HEK293 (cell line): ENCODE data around the gene SEMA3F.

ENCODE experiments used
- CTCF ChIA-PET: fragments of 350-600 bp; formaldehyde crosslinking; extraction: SDS; loops from one replicate; lab custom pipeline; 2021; ENCODE audit warnings: antibody characterized with exemption; lab: Yijun Ruan, JAX
- POLR2A ChIA-PET: fragments of 300-600 bp; formaldehyde crosslinking; extraction: SDS; loops from one replicate; lab custom pipeline; 2020; ENCODE audit warnings: antibody characterized with exemption, inconsistent platforms; lab: Yijun Ruan, JAX
- H3K27ac ChIP-seq: fragments of 200-500 bp; sonication (Bioruptor generic); 2 replicates; pipeline ENCODE4 v1.5.1; 2014; ENCODE audit warnings: low read depth, low read length, control low read depth, inconsistent platforms; ENCODE audit errors: extremely low read depth
- H3K36me3 ChIP-seq, 2 experiments: fragments of 200-500 bp in 1 of 2; sonication (Bioruptor generic) in 1 of 2; 1 replicate in 1 of 2; 2 replicates in 1 of 2; pipeline ENCODE4 v1.5.1; 2014 to 2017; ENCODE audit warnings: inconsistent platforms in 2 of 2, low read length in 2 of 2; ENCODE audit not compliant: control insufficient read depth in 2 of 2, insufficient read depth in 1 of 2
- H3K4me1 ChIP-seq: fragments of 200-500 bp; sonication (Bioruptor generic); 2 replicates; pipeline ENCODE4 v1.5.1; 2014; ENCODE audit warnings: mild to moderate bottlenecking, low read length, inconsistent platforms; ENCODE audit not compliant: control insufficient read depth, insufficient read depth
- H3K4me3 ChIP-seq: 2 replicates; pipeline ENCODE4 v1.5.1; 2011; ENCODE audit warnings: low read depth, mild to moderate bottlenecking, control low read depth, low read length, moderate library complexity
- H3K9me3 ChIP-seq: fragments of 200-500 bp; sonication (Bioruptor generic); 2 replicates; pipeline ENCODE4 v1.5.1; 2014; ENCODE audit warnings: low read depth, low read length, inconsistent platforms; ENCODE audit not compliant: control insufficient read depth, insufficient read depth
- GLIS1 ChIP-seq: fragments of 450-650 bp; formaldehyde crosslinking; IDR thresholded peaks from 2 replicates; pipeline ENCODE4 v1.5.1; 2016; ENCODE audit warnings: missing biosample characterization, missing genetic modification characterization
- GLIS2 ChIP-seq: fragments of 450-650 bp; formaldehyde crosslinking; IDR thresholded peaks from 2 replicates; pipeline ENCODE4 v1.5.1; 2016; ENCODE audit warnings: missing biosample characterization, missing genetic modification characterization
- MEIS1 ChIP-seq: sonication (generic); formaldehyde crosslinking; IDR thresholded peaks from 2 replicates; pipeline ENCODE4 v1.8.1; 2022; ENCODE audit warnings: missing genetic modification reagents, mild to moderate bottlenecking, borderline replicate concordance
- PRDM1 ChIP-seq: fragments of 450-650 bp; formaldehyde crosslinking; IDR thresholded peaks from 2 replicates; pipeline ENCODE4; 2016; ENCODE audit warnings: missing biosample characterization, missing genetic modification characterization
- PRDM10 ChIP-seq: fragments of 450-650 bp; formaldehyde crosslinking; IDR thresholded peaks from 2 replicates; pipeline ENCODE4 v1.5.1; 2016; ENCODE audit warnings: missing biosample characterization, missing genetic modification characterization
- SETDB1 ChIP-seq: IDR thresholded peaks from one replicate; pipeline ENCODE4 v1.6.1; 2017; ENCODE audit warnings: mild to moderate bottlenecking, low read length, moderate library complexity, mixed read lengths; ENCODE audit not compliant: insufficient read length
- SP2 ChIP-seq: fragments of 450-650 bp; formaldehyde crosslinking; IDR thresholded peaks from 2 replicates; pipeline ENCODE4 v1.5.1; 2016; ENCODE audit warnings: missing biosample characterization, missing genetic modification characterization
- SP7 ChIP-seq: fragments of 450-650 bp; formaldehyde crosslinking; IDR thresholded peaks from 2 replicates; pipeline ENCODE4 v1.5.1; 2016; ENCODE audit warnings: missing biosample characterization, missing genetic modification characterization
- WT1 ChIP-seq: fragments of 450-650 bp; formaldehyde crosslinking; IDR thresholded peaks from 2 replicates; pipeline ENCODE4 v1.5.1; 2016; ENCODE audit warnings: missing biosample characterization, missing genetic modification characterization
- ZNF133 ChIP-seq: fragments of 450-650 bp; formaldehyde crosslinking; IDR thresholded peaks from 2 replicates; pipeline ENCODE4 v1.5.1; 2016; ENCODE audit warnings: missing biosample characterization, missing genetic modification characterization
- ZNF155 ChIP-seq: fragments of 450-650 bp; formaldehyde crosslinking; IDR thresholded peaks from 2 replicates; pipeline ENCODE4 v1.5.1; 2016; ENCODE audit warnings: missing biosample characterization, missing genetic modification characterization
- ZNF18 ChIP-seq: fragments of 450-650 bp; formaldehyde crosslinking; IDR thresholded peaks from 2 replicates; pipeline ENCODE4 v1.5.1; 2016; ENCODE audit warnings: missing biosample characterization, missing genetic modification characterization
- ZNF248 ChIP-seq: fragments of 450-650 bp; formaldehyde crosslinking; IDR thresholded peaks from 2 replicates; pipeline ENCODE4 v1.5.1; 2017; ENCODE audit warnings: missing biosample characterization, missing genetic modification characterization
- ZNF514 ChIP-seq: fragments of 450-650 bp; formaldehyde crosslinking; IDR thresholded peaks from 2 replicates; pipeline ENCODE4 v1.5.1; 2016; ENCODE audit warnings: missing biosample characterization, missing genetic modification characterization
- ZNF558 ChIP-seq: fragments of 450-650 bp; formaldehyde crosslinking; IDR thresholded peaks from 2 replicates; pipeline ENCODE4 v1.5.1; 2016; ENCODE audit warnings: missing biosample characterization, missing genetic modification characterization
- ZNF561 ChIP-seq: fragments of 450-650 bp; IDR thresholded peaks from 2 replicates; pipeline ENCODE4 v1.5.1; 2018; ENCODE audit warnings: missing biosample characterization, missing genetic modification characterization, borderline replicate concordance
- ZNF585B ChIP-seq: fragments of 450-650 bp; formaldehyde crosslinking; IDR thresholded peaks from 2 replicates; pipeline ENCODE4 v1.5.1; 2016; ENCODE audit warnings: missing biosample characterization, missing genetic modification characterization
- ZNF629 ChIP-seq: fragments of 450-650 bp; formaldehyde crosslinking; IDR thresholded peaks from 2 replicates; pipeline ENCODE4 v1.5.1; 2017; ENCODE audit warnings: missing biosample characterization, missing genetic modification characterization
- ZNF658 ChIP-seq: fragments of 450-650 bp; formaldehyde crosslinking; IDR thresholded peaks from 2 replicates; pipeline ENCODE4; 2016; ENCODE audit warnings: missing biosample characterization, missing genetic modification characterization
- ZNF747 ChIP-seq: fragments of 450-650 bp; formaldehyde crosslinking; IDR thresholded peaks from 2 replicates; pipeline ENCODE4 v1.5.1; 2016; ENCODE audit warnings: missing biosample characterization, missing genetic modification characterization
- ZNF830 ChIP-seq: fragments of 450-650 bp; IDR thresholded peaks from 2 replicates; pipeline ENCODE4 v1.5.0; 2018; ENCODE audit warnings: missing biosample characterization, missing genetic modification characterization, low read depth, mild to moderate bottlenecking, moderate library complexity
- ZSCAN30 ChIP-seq: fragments of 450-650 bp; IDR thresholded peaks from 2 replicates; pipeline ENCODE4 v1.5.1; 2018; ENCODE audit warnings: missing biosample characterization, mild to moderate bottlenecking, missing genetic modification characterization, moderate library complexity

The SEMA3F gene

GRCh38 chr3:50156549-50157493, 1.7 kb downstream of the SEMA3F start (continued):
- no peak for TF ChIP-seq ZNF248
- TF ChIP-seq WT1 (tag by site-specific recombination) = peak; percentile 86

GRCh38 chr3:50157827-50158529, 2.9 kb downstream of the SEMA3F start:
- Histone ChIP-seq H3K9me3 (no peaks in the 10 kb centered on the region), H3K27ac (no peak overlapping the region), H3K4me3 (no peak overlapping the region), H3K4me1 (0 out of 2 replicates have a peak, but pooled peaks cover 3% of the 10 kb centered on the region), H3K36me3 (peaks cover 0 to 36% of the 10 kb centered on the region in 2 experiments; a peak in 1 of 3 replicates)
- ChIA-PET POLR2A (no interaction called here), CTCF (interaction anchor here (1.1 kb wide), 1 partner anchor 16 kb away, joined by 5 read pairs; no protein-coding TSS in a partner anchor)
- TF ChIP-seq SP2 (tag by site-specific recombination) = 0 out of 2 replicates have a peak, but pooled peaks have one; percentile 20
- TF ChIP-seq SETDB1 = no peak
- no peak for TF ChIP-seq ZSCAN30 (tag by site-specific recombination)
- no peak for TF ChIP-seq ZNF658 (tag by site-specific recombination)
- no peak for TF ChIP-seq ZNF747 (tag by site-specific recombination)
- no peak for TF ChIP-seq ZNF585B
- TF ChIP-seq ZNF514 = no peak
- TF ChIP-seq ZNF18 (tag by site-specific recombination) = peak; percentile 45; the same call in 1 of the 2 replicates
- 0 out of 2 replicates have a peak, but pooled peaks have one; percentile 49 for TF ChIP-seq GLIS2 (tag by site-specific recombination)
- TF ChIP-seq ZNF561 = no peak
- TF ChIP-seq ZNF133 (tag by site-specific recombination) = no peak
- TF ChIP-seq GLIS1 = peak; percentile 70
- TF ChIP-seq MEIS1 (CRISPR knock-in tag) = no peak

GRCh38 chr3:50158530-50159146, 3.5 kb downstream of the SEMA3F start:
- no peak overlapping the region for H3K27ac ChIP-seq
- no peaks in the 10 kb centered on the region for H3K9me3 ChIP-seq
- ChIA-PET CTCF (interaction anchor here (1.1 kb wide), 1 partner anchor 16 kb away, joined by 5 read pairs; no protein-coding TSS in a partner anchor), POLR2A (no interaction called here)
- H3K4me1 ChIP-seq = 0 out of 2 replicates have a peak, but pooled peaks cover 3% of the 10 kb centered on the region
- TF ChIP-seq PRDM10 (0 out of 2 replicates have a peak, but pooled peaks have one; percentile 51), ZNF558 (tag by site-specific recombination) (no peak), SP7 (no peak), ZNF629 (tag by site-specific recombination) (no peak), ZNF155 (no peak), PRDM1 (0 out of 2 replicates have a peak, but pooled peaks have one; percentile 6), ZNF830 (tag by site-specific recombination) (no peak)
- peaks cover 0 to 42% of the 10 kb centered on the region in 2 experiments; a peak in 1 of 3 replicates for H3K36me3 ChIP-seq
- H3K4me3 ChIP-seq = no peak overlapping the region
